HG02852 (cell line): Measurements from ENCODE around the gene HDGFL3.

Source experiments
- ATAC-seq: cut with Tn5 transposase; IDR thresholded peaks from one replicate; pipeline ENCODE4 v1.9.1; 2021; ENCODE audit warnings: mild to moderate bottlenecking, moderate library complexity; ENCODE audit not compliant: unreplicated experiment

HDGFL3 gene

DNA sequence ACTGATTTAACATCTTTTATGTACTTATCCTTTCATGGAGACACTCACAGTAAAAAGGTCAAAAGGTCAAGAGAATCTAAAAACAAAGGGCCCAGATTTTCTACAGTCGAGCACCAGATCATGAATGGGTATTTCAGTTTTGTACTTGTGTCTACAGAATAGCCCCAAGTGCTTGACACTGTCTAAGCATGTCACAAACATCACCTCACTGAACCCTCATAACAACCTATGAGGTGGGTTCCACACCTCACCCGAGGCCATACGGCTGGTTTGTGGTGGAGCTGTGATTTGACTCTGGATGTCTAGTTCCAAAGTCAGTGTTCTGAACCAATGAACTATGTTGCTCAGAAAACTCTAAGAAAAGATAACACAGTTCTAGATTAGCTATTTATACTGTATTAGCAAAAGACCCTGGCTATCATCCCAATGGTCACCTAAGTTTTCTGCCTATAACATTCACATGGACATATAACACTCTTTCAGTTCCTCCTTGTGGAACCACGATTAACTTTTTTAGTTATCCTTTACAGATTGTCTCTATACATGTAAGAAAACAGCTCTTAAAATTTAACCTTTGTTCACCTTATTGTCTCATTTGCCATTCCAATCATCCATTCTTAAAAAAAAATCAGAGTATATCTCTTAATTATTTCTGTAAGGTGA, 74.6 kb downstream of the HDGFL3 start:
- ATAC-seq: no peak

- no peak for ATAC-seq
Measured at GRCh38 chr15:83129791-83130190, 77.8 kb downstream of the HDGFL3 start.

- ATAC-seq: no peak
Measured at GRCh38 chr15:83127547-83128150, 80.0 kb downstream of the HDGFL3 start.

DNA sequence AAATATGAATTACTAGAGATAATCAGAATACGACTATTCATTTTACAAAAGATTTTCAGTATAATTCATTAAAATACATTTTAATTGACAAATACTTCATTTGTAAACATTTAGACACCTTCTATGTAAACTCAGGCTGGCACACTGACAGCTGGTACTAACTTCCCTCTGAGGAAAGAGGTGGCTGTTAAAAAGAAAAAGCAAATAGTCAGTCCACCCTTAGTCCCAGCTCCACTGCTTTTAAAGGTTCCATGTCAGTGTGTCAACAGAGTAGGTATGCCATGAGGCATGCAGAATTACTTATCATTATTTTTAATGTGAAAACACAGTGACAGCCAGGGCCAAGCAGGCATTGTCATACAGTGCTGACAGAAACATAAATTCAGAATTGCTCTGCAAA, 84.1 kb downstream of the HDGFL3 start:
- ATAC-seq: no peak

DNA sequence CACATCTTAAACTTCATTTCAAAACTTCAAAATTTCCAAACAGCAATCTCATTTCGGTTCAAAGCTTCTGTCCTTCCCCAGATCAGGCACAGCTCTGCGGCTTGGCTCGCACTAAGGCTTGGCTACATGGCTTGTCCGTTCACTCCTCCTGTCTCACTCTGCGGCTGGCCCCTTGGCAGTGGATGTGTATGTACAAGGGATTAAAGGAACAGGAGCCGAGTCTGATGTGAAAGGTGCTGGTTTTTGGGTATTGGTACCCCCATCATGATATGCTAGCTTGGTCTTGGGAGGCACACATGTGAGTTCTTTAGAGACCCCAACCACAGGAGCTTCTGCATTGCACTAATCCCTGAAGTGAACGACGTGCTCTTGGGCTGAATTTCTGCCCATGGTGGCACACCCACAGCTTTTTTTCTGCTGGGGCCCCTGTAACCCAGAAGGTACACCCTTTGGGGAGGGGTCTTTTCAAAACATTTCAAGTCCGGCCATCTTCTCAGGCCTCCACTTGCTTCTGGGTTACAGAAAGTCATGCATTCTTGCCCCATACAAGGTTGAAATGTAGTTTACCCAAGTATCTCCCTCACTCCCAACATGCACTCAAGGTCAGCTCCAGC, 87.5 kb downstream of the HDGFL3 start:
- ATAC-seq: no peak

DNA sequence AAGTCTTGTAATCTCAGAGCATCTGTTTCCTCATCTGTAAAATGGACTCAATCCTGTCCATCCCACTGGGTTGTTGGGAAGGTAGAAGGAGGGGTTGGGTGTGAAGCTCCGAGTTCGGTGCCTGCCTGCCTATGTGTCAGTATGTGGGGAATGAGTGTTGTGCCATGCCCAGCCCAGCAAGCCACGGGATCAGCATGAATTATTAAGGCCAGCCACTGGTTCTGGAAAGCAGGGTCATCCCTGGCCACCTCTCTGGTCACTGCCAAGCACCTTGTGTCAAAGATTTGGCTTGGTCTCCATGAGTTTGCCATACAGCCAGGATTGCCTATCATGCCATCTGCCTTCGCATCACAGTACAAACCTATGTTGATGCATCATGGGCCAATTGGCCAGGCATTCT, 88.7 kb downstream of the HDGFL3 start:
- ATAC-seq: no peak

DNA sequence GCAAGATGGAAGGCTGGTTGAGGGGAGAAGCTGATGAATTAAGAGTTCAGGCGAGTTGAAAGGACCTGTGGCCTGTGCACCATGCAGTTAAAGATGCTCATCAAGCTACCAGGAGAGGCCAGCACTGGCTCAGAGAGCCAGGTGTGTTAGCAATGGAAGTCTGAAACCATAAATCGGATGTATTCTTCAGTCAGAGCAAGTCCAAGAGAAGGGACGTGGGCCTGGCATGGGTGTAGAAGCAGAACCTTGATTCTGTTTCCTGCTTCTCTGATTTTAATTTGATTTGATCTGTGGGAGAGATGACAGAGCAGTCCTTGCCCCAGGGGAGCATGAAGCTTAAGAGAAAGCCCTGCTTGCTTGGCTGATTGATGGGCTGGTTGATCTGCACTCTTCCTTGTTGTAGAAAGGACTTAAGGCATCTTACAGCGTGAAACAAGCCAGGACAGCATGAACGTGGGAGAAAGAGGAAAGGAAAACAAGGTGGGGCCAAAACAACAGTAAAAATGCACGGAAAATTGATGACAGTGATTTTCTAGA, 89.3 kb downstream of the HDGFL3 start:
- ATAC-seq: no peak

GRCh38 chr15:83115831-83116565, 91.6 kb downstream of the HDGFL3 start:
- peak; percentile 78 for ATAC-seq

- no peak for ATAC-seq
Measured at GRCh38 chr15:83115410-83115809, 92.2 kb downstream of the HDGFL3 start.

DNA sequence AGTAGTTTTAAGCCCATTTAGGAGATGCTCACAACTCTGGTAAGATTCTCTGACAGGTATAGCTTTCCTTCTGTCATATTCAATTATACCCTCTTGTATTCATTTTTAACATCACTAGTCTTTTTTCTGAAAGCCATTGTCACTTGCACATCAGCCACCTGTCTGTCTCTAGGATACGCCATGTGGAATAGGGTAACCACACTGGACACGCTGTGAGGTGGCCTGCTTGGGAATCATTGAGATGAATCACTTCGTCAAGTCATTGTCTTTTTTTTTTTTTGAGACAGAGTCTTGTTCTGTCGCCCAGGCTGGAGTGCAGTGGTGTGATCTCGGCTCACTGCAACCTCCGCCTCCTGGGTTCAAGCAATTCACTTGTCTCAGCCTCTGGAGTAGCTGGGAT, 92.8 kb downstream of the HDGFL3 start:
- ATAC-seq: no peak

DNA sequence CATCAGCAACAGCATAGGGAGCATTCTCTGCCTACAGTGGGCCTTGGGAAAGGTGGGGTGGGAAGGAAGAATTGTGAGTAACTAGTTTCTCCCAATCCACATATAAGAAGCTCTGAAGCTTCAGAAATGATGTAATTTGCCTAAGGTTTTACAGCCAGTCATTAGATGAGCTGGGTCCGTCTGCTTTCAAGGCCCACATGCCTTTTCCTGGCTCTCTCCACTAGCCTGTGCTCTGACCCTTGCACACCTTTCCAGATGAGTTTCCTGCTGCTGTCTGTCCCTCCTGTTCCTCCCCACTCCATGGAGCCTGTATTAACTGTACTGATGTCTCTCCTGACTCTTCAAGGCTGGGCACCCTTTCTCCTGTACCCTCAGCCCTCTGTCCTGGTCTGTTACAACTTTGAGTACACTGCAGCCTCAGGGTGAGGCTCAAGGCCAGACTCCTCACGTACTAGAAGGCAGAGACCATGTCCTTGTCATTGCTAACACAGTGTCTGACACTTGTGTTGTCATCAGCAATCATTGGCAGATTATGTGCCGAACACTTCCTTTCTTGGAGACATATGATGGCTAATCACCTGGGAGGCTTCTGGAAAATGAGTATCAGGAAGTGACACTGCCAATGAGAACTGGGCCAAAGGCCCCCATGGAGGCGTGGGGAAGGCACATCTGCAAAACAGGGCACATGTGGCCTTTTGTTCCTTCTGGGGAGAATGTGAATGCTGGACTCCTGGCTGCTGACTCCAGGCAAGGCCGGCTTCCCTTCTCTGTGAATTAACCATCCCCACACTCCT, 93.5 kb downstream of the HDGFL3 start:
- ATAC-seq: no peak

GRCh38 chr15:83112956-83113299, 94.7 kb downstream of the HDGFL3 start:
- no peak for ATAC-seq

- ATAC-seq: no peak
Measured at GRCh38 chr15:83112233-83112955, 95.2 kb downstream of the HDGFL3 start.

DNA sequence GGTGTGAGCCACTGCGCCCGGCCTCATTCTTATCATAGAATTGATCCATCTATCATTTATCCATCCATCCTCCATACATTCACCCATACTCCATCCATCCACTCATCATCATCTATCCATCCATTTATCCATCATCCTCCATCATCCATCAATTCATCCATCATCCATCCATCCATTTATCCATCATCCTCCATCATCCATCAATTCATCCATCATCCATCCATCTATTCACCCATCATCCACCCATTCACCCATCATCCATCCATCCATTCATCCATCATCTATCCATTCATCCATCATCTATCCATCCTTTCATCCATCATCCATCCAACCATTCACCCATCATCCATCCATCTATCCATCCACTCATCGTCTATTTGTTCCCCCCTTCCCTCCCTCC, 96.5 kb downstream of the HDGFL3 start:
- no peak for ATAC-seq

- ATAC-seq: no peak
Measured at GRCh38 chr15:83110381-83110780, 97.2 kb downstream of the HDGFL3 start.

DNA sequence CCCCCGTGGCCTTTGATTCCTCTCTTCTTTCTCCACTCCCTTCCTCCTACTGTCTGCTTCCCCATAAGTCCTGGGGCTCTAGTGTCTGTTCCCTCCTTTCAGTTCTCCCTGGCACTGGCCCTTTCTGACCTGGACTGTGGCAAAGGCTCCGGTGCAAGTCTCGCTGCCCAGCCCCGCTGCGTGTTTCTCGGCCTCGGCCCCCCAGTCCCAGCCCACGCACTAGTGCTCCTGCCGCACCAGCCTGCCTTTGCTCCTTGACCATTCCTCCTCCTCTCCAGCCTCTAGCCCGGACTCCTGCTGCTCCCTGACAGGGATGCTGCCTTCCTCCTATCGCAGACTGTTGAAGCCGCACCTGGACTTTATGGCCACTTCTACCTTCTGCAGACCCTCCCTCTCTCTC, 98.1 kb downstream of the HDGFL3 start:
- no peak for ATAC-seq

GRCh38 chr15:83108266-83109219, 99.1 kb downstream of the HDGFL3 start:
- peak; percentile 42 for ATAC-seq

DNA sequence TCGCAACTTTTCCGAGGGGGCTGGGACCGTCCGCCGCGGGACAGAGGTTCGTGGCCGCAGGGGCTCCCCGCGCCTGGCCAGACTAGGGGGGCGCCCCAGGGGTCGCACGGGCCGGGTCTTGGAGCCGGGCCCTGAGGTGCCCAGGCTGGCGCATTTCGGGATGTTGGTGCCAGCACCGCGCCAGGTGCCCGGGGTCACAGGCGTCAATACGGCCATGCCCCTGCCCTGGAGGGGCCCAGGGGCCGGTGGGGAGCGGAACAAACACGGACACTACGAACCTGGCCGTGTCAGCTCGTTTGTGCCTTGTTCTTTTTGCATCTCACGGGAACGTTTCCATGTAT, 99.8 kb downstream of the HDGFL3 start:
- peak; percentile 6 for ATAC-seq
